GM23248 (cell line): ENCODE data around the gene PGRMC2.
"Not testable (repeated sequence)": the region's sequence is repeated elsewhere in the genome, so short reads cannot be mapped to it uniquely, and the experiment has no call there.

Source experiments
- EZH2 ChIP-seq: fragments of 200-600 bp; sonication (generic); IDR thresholded peaks from 2 replicates; pipeline ENCODE4 v1.6.1; 2018; ENCODE audit warnings: antibody characterized with exemption, mild to moderate bottlenecking; ENCODE audit not compliant: insufficient read depth, poor library complexity, severe bottlenecking
- EZH2phosphoT487 ChIP-seq: fragments of 200-600 bp; sonication (generic); IDR thresholded peaks from 2 replicates; pipeline ENCODE4 v1.6.1; 2018; ENCODE audit warnings: antibody characterized with exemption, moderate library complexity, mild to moderate bottlenecking, low read depth; ENCODE audit not compliant: insufficient read depth

DNA sequence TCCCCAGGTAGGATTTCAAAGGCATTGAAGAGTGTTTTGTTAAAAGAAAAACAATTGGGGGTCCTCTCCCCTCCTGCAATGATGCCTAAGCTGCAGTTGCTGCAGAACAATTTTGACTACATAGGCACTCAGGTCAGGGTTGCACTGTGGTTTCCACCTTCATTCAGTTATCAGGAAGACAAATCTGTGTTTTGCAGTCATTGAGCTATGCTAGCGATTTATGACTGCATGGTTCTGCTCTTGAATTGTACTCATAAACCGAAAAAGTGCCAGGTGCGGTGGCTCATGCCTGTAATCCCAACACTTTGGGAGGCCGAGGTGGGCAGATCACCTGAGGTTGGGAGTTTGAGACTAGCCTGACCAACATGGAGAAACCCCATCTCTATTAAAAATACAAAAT lies 29.4 kb downstream of the PGRMC2 start:
- not testable (repeated sequence) for TF ChIP-seq EZH2, EZH2phosphoT487
